HS-27A (cell line): ENCODE measurements around the gene CHCHD4.
"Not testable (repeated sequence)": the region's sequence is repeated elsewhere in the genome, so short reads cannot be mapped to it uniquely, and the experiment has no call there.

Experiments
- DNase-seq: peaks from one replicate; pipeline ENCODE4 v3.0.0-alpha.2; 2012; ENCODE audit warnings: low read depth, missing footprints

Gene CHCHD4

DNA sequence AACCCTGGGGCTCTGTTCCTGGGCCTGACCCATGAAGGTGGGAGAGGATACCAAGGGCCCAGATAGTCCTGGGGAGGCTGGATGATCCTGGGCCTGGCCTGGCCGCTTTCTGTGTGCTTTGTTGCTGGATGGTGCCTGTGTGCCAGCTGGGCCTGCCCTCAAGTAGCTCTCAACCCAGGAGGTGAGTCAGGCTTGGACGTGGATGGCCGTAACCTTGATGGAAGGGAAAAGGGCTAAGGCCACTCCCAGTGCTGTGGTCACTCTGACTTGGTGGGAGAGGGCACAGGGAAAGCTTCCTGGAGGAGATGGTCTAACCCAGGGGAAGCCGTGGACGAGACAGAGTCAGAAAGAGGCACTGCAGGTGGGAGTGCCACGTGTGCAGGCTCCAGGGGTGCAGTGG lies 9.6 kb upstream of the CHCHD4 start:
- DNase-seq = no peak

DNA sequence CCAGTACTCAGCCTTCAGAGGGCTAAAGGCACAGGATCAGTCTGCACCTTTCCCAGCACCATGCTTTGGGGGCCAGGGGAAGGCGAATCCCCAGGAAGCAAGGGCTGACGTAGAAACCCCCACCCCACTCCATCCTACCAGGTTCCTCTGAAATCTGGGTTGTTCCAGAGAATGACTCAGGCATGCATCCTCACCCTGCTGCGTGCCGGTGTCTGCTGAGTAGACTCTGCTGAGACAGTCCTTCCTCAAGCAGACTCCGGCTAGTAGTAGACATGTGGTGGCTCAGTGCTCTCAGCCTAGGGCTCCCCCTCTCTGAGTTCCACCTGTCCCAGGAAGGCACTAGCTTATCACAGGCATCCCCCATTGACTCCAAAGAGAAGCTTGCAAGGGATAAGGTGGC lies 9.2 kb upstream of the CHCHD4 start:
- DNase-seq = no peak

DNA sequence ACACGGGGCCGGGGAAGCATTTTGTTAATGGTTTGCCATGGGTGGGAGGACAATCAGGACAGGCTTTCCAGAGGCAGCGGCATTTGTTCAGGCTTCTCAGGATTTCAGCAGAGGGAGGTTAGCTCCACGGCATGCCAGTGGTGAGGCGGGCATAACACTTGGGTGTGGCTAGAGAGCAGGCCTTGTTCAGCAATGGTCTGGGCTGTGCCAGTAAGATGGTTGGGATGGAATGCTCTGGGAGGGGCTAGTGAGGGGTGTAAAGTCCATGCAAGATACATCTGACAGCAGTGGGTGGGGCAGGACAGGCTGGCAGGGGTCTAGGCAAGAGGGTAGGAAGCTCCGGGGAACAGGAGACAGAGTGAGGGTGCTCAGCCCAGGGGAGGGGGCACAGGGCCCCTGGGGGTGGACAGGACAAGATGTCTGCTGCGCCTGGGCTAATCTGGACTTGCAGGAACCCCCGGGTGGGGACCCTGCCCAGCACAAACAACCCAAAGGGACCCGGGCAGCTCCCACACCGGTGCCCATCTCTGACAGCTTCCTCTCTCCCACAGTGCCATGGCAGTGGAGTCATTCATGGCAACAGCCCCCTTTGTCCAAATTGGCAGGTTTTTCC lies 8.6 kb upstream of the CHCHD4 start:
- no peak for DNase-seq

DNA sequence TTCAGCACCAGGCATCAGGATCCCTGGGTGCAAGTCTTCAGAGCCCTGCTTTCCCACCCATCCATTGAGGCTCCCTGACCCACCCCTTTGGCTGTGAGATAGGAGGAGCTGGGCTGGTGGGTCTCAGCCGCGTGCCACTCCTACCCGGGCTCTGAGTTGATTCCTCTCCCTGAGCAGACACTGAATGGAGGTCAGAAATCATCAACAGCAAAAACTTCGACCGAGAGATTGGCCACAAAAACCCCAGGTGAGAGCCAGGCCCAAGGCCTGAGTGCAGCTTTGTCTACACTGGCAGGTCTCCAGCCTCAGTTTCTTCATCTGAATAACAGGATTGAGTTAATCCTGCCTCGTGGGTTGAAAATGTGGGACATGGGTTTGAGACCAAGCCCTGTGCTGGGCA lies 8.0 kb upstream of the CHCHD4 start:
- DNase-seq = no peak

DNA sequence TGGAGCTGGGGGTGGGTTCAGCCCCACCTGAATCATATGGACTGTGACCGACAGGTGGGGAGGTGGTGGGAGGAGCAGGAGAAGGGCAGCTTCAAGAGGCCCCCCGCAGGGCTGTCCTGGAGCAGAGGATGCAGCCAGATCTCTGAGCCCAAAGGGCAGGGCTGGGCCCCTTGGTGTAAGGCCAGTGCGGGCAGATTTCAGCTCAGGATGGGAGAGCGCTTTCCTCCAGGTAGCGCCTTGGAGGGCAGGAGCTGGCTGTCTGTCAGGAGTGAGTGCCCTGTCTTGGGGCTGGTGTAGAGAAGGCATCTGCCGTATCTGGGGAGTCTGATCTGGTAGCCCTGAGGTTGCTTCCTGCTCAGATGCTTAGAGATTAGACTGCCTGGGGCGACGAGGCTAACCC lies 7.5 kb upstream of the CHCHD4 start:
- no peak for DNase-seq

DNA sequence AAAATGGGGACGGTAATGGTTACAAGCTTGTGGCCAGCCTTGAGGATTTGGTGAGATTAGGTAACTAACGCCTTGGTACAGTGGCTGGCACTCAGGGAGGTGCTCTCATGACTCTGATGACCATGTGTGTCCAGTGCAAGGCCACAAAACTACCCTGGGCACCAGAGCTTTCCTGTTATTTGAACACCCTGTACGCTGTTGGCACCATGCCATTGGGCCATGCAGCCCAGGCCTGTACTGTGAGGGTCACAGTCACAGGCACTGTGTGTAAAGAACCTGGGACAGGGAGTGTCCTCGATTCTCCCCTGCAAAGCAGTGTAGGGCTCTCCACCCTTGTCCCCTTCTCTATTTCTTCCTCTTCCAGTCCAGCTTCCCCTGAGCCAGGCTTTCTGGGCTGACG lies 6.5 kb upstream of the CHCHD4 start:
- no peak for DNase-seq

DNA sequence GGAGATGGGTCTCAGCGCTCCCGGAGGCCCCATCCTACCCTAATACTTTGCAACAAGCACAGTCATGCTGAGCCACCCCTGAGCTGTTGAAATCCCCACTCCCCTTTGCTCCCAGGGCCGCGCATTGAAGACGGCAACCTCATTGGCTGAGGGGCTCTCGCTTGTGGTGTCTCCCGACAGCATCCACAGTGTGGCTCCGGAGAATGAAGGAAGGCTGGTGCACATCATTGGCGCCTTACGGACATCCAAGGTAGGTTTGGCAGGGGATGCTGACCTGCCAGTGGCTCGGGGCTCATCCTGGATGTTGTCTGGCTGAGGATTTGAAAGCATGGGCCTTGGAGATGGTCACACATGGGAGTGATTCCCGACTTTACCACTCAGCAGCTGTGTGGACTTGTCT lies 6.0 kb upstream of the CHCHD4 start:
- DNase-seq = no peak

DNA sequence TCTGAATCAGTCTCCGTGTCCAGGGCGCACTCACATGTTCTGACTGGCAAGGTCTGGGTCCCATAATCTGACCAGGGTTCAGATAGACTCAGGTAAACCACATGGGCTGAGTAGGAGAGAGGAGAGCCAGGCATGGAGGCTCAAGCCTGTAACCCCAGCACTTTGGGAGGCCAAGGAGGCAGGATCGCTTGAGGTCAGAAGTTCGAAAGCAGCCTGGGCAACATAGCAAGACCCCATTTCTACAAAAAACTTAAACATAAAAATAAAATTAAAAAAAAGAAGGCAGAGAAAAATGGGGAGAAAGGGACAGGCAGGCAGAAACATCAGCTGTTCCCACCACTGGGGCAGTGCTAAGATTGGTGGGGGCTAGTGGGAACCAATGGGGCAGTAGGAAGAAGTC lies 5.6 kb upstream of the CHCHD4 start:
- DNase-seq = no peak

DNA sequence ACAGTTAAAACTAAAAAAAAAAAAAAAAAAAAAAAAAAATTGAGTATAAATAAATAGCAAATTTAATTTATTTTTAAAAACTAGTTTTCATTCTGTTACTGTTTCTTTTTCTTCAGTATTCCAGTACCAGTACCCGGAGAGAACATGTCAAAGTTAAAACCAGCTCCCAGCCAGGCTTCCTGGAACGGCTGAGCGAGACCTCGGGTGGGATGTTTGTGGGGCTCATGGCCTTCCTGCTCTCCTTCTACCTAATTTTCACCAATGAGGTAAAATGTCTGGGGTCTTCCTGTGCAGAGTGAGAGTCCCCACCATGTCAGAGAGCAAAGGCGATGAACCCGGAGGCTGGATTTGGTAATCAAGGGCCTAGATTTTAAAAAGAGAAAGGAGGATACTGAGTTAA lies 4.6 kb upstream of the CHCHD4 start:
- no peak for DNase-seq

DNA sequence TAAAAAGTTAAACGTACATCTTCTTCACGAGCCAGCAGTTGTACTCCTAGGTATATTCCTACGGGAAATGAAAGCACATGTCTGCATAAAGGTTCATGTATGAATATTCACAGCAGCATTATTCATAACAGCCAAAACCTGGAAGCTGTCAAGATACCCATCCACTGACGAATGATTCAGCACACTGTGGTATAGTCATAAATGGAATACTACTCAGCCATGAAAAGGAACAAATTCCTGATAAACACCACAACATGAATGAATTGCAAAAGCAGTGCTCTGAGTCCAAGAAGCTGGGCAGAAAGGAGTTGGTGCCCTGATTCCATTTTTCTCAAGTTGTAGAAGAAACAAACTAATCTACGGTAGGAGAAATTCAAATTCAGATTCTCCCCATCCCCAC lies 4.1 kb upstream of the CHCHD4 start:
- no peak for DNase-seq

DNA sequence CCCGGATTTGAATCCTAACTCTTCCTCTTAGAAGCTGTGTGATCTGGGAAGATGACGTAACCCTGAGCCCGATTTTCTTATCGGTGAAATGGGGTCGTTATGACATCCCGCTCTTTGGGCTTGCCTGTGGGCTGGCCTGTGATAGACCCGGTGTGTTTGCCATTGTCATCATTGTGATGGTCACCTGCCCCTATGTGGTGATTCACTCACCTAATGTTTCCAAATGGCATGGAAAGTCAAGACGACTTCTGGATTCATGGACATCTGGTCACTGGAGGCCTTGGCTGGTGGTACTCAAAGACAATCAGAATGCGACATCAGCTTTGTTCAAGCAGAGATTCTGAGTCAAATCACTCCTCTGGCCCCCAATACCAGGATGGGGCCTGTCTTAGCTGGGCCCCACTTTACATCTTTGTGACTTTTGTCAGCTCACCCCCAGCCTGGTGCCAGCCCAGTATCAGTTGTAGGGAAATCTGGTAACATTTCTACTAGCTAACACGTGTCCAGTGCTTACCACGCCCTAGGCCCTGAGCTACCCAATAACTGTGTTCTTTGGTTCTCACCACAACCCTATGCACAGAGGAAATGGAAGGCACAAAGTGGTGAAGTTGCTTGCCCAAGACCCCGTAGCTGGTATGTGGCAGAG lies 3.0 kb upstream of the CHCHD4 start:
- no peak for DNase-seq

DNA sequence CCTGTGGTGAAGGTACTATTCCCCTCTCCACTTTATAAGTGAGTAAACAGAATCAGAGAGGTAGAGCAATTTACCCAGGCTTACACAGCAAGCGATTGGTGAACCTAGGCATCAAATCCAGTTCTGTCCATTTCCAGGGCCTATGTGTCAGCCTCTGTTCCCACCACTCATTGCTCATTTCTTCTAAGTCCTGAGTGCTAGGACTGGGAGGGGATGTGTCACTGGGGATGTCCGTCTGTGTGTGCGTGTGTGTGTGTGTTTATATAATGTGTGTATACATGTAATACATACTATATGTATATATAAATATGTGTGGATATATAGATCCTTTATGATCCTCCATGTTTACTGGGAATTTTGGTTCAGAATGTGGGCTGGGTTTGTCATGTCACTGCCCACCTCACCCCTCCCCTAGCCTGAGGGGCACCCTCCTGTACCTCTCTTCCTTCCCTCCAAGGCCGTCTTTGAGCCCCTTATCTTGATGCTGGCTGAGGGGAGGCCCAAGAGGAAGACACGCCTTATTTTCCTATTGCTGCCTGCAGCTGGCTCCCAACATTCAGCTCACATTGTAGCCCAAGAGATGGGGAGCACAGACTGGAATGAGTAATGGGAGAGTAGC lies 2.3 kb upstream of the CHCHD4 start:
- no peak for DNase-seq

DNA sequence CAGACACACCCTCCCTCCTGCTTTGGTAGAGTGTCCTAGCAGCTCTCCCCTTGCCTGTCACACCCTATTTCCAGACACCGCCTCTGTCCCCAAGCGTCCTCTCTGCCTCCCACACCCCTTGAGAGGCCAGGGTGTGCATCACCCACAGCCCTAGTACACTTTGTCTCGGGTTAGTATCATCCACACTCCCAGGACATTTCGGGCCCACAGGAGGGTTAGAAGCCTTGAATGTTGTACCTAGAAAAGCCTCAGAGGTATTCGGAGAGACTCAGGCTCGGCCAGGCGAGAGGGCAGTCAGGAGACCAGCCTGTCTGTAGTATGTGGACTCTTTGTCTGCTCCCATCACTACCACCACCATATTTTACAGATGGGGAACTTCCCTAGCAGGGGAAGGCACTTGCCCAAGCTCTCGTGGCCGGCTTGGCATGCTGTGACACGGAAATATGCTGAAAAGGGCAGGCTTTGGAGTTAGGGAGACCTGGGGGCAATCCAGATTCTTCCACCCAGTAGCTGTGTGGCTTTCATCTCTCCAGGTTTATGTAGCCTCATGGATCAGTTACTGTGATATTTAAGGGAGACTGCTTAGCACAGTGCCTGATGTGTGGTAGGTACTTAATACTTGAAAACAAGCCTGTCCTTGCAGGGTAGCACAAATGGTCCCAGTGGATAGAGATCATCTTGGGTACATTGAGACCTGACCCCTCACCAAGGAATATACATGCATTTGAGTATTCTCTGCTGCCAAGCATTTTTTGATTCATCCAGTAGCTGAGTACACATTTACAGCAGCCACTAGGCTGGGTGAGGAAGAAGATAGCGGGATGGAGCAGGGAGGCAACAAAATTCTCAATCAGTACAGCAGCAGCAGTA lies 1.6 kb upstream of the CHCHD4 start:
- DNase-seq = no peak

DNA sequence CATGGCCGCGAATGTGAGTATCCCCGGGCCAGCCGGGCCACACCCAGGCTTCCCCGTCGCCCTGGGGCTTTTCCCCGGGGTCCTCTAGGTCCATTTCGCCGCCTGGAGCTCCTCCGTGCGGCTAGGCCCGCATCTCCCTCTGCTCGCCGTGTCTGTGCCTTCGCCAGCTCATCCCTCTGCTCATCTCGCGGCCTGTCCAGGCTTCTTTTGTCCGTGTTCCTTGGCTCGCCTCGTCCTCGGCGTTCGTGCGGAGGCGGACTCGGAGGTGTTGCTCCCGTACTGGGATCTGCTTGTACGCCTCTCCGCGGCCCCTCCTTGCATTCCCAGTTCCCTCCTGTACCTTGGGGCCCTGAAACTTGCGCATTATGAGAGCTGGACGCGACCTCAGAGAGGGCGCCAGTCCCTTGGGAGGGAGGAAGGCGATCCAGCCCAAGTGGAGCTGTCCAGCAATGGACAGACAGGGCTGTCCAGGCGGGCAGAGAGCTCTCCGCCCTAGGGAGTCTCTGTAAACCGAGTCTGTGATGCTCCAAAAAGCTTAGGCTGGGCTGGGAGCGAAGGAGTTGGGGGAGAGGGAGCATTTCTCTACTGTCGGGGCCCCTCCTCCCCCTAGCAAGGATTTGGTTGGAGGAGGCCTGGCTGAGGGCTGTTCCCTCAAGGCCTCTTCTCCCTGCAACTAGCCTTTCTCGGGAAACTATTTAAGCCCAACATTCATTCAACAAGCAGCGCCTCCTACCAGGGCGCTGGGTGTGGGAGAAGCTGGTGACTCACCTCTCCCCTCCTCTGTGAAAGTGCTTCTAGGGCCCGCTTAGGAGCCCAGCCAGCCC lies 735 bp upstream of the CHCHD4 start:
- peak; percentile 92 for DNase-seq

DNA sequence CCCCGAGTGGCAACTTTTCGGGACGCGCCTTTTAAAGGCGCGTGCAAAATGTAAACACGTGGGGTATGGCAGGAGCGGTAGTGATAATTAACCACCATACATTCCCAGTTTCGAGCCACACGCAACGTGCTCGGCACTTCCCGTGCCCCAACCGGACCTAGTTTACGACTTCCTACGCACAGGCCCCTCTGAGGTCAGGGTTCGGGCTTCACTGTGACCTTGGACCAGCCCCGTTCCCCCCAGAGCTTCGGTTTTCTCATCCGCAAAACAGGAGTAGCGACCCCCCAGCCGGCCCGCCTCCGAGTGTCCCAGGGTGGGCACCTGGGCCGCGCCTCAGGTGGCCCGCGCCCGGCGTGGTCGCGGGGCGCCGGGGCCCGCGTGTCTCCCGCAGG lies 451 bp downstream of the CHCHD4 start:
- peak; percentile 40 for DNase-seq

DNA sequence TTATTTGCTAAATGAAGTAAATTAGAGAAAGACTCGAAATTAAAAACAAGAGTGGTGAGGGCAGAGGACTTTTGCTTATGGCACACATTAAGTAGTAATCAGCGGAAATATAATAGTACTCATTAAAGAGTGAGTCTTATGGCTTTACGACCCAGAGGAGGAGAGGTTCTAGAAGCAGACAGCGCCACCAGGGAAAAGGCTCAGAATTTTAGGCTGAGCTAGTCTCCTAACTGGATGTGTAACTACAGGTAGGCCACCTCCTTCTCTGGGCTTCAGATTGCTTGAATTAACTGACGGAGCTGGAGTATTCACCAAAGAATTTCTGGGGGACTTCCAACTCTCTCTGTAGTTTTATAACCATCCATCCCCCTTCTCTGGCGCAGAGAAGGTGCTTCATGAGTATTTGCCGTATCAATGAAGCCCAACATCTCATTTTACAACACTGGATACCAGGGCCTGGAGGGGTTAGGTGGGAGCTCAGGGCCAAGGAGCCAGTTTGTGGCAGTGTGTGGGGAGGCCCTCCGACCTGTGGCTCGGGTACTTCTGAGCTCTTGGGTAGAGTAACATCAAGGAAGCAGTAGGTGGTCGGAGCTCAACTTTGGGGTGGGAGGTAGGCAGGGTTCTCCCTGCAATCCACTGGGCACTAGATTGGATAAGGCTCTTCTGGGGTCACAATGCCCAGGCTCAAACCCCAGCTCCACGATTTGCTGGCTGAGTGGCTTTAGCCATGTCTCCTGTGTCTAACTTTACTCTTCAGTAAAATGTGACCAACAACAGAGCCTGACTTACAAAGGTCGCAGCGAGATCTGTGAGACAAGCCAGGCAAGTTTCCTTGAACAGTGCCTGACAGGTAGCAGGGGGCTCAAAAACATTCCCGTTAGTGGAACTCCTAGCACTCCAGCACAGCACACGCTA lies 1.1 kb downstream of the CHCHD4 start:
- DNase-seq = no peak

DNA sequence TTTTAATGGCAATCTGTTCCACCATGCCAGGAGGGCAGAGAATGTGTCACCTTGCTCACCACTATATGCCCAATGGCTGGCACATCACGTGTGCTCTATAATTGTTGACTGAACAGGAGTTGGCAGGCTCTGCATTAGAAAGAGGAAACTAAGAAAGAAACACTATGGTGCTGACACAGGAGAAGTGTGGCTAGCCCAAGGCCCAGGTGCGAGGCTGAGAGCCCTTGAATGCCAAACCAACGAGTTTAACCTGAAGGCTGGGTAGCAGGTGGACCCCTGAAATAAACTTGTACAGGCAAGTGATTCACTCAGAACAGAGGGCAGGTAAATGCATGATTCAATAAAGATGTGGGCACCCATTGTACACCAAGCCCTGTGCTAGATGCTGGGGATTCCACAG lies 2.4 kb downstream of the CHCHD4 start:
- DNase-seq = no peak

DNA sequence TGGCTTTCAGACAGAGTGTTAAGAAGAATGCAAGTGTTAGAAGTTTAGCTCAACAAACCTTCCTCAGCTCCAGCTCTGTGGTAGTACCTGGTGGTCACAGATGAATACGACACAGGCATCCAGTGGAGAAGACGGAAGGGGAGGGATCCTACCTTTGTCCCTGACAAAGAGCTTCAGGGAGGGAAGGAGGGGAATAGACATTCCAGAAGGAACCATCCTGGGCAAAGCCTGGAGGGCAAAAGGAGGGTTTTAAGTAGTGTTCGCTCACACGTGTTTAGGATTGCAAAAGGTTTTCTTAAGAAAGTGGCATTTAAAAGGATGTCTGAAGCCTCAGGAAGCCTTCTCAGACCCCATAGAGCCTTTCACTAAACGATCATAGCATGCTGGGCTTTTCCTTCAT lies 2.8 kb downstream of the CHCHD4 start:
- DNase-seq = no peak

DNA sequence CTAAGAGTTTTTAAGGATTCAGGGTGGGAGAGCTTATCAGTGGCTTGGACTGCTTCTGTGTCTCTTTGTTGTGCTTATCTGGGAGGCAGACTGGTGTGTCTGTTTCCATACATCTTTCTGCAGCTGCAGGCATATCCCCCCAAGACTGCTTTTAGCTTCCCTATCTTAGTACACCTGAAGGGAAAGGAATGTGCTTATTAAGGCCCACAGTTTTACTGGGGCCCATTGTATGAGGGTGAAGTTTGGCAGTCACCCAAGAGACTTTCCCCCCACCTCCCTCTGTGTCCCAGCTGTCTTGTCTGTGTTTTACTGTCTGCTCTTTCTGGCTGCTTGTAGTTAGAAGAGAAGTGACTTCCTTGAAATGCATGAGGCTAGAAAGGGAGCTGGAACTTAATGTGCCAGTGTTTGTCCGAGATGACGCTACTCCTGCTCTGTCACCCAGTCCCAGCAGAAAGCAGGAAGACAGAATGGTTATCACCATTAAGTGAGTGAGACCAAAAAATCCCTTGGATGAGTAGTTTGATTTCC lies 3.7 kb downstream of the CHCHD4 start:
- DNase-seq = not testable (repeated sequence)

DNA sequence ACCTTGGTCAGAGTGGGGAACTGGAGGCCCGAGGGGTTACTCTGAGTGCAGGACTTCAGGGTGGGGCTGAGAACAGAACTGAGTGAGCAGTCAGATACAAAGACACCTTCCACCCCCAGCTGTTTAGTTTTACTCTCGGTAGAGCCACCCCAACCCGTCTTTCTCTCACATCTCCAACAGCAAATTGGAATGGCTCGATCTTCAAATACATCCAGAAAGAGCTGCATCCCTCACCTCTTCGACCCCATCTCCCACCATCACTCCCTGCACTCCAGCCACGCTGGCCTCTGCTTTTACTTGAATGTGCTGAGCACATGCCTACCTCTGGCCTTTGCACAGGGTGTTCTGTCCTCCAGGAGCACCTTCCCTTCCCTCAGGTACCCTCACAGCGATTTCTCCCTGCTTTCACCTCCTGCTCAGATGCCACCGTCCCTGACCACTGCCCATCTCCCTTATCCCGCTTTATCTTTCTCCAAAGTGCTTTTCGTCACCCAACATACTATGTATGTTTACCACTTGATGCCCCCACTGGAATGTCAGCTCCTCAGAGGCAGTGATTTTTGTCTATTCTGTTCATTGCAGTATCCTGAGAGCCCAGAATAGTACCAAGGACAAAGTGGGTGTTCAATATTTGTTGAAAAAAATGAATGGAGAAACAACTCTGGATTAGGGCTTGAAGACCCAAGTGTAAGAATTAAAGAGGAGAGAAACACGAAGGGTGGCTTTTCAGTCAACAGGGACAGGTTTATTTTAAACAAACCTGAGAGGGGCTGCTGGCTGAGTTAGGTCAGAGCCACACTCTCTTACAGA lies 4.4 kb downstream of the CHCHD4 start:
- no peak for DNase-seq
